GM12878 (cell line): ENCODE results near the gene TGIF2LX.
"Not testable (repeated sequence)": the region's sequence is repeated elsewhere in the genome, so short reads cannot be mapped to it uniquely, and the experiment has no call there.

Experiments
- CHD2 ChIP-seq: IDR thresholded peaks from 2 replicates; pipeline ENCODE4 v1.6.1; 2011; ENCODE audit warnings: low read depth, low read length, improper control_type of control experiment, borderline replicate concordance
- EGR1 ChIP-seq, 2 experiments: IDR thresholded peaks; 1 replicate in 1 of 2; 2 replicates in 1 of 2; pipeline ENCODE4 v1.6.1; 2011 to 2012; ENCODE audit warnings: low read depth in 2 of 2, low read length in 2 of 2, borderline replicate concordance in 1 of 2, mild to moderate bottlenecking in 1 of 2, moderate library complexity in 1 of 2
- EP300 ChIP-seq, 2 experiments: fragments of 150-350 bp in 1 of 2; IDR thresholded peaks; 2 replicates each; pipeline ENCODE4 v1.6.1; 2011 to 2012; ENCODE audit warnings: low read depth in 2 of 2, low read length in 2 of 2, borderline replicate concordance in 1 of 2, improper control_type of control experiment in 1 of 2, inconsistent platforms in 1 of 2; ENCODE audit not compliant: control insufficient read depth in 1 of 2
- NR2C1 ChIP-seq: fragments of 450-650 bp; IDR thresholded peaks from 2 replicates; pipeline ENCODE4 v1.6.1; 2017; ENCODE audit warnings: antibody characterized with exemption, mild to moderate bottlenecking, moderate library complexity
- SMC3 ChIP-seq: IDR thresholded peaks from 2 replicates; pipeline ENCODE4 v1.6.1; 2011; ENCODE audit warnings: low read length, improper control_type of control experiment, borderline replicate concordance
- TAF1 ChIP-seq: IDR thresholded peaks from 2 replicates; pipeline ENCODE4 v1.6.1; 2011; ENCODE audit warnings: mild to moderate bottlenecking, low read depth, low read length, borderline replicate concordance
- TF ChIP-seq, protein P1 (sequence below), 3 experiments: IDR thresholded peaks in 2 of 3; conservative IDR thresholded peaks in 1 of 3; 2 replicates each; pipeline ENCODE4 v1.5.1; 2011; ENCODE audit warnings: low read depth in 3 of 3, low read length in 3 of 3, mild to moderate bottlenecking in 3 of 3, control low read depth in 2 of 3, moderate library complexity in 2 of 3, inconsistent platforms in 1 of 3, mixed read lengths in 1 of 3; ENCODE audit not compliant: control insufficient read depth in 2 of 3, insufficient read depth in 1 of 3; ENCODE audit errors: extremely low read depth in 1 of 3

DNA sequence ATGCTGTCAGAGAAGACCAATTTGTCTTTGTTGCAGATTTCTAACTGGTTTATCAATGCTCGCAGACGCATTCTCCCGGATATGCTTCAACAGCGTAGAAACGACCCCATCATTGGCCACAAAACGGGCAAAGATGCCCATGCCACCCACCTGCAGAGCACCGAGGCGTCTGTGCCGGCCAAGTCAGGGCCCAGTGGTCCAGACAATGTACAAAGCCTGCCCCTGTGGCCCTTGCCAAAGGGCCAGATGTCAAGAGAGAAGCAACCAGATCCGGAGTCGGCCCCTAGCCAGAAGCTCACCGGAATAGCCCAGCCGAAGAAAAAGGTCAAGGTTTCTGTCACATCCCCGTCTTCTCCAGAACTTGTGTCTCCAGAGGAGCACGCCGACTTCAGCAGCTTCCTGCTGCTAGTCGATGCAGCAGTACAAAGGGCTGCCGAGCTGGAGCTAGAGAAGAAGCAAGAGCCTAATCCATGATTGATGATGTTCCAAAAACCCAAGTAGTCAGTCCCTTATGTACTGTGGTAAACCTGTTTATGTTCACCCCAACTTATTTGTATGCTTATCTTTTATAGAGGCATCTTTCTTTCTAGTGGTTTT, 728 bp downstream of the TGIF2LX start:
- not testable (repeated sequence) for TF ChIP-seq EP300 (IDR thresholded peaks at IDR 0.05; ENCODE audit: borderline replicate concordance in 1 of 2, control insufficient read depth in 1 of 2, low read depth in 2 of 2, low read length in 2 of 2); NR2C1; EGR1 (IDR thresholded peaks at IDR 0.05; ENCODE audit: borderline replicate concordance in 1 of 2, low read depth in 2 of 2, low read length in 2 of 2); CHD2; TAF1; SMC3
- TF ChIP-seq, protein P1, sequence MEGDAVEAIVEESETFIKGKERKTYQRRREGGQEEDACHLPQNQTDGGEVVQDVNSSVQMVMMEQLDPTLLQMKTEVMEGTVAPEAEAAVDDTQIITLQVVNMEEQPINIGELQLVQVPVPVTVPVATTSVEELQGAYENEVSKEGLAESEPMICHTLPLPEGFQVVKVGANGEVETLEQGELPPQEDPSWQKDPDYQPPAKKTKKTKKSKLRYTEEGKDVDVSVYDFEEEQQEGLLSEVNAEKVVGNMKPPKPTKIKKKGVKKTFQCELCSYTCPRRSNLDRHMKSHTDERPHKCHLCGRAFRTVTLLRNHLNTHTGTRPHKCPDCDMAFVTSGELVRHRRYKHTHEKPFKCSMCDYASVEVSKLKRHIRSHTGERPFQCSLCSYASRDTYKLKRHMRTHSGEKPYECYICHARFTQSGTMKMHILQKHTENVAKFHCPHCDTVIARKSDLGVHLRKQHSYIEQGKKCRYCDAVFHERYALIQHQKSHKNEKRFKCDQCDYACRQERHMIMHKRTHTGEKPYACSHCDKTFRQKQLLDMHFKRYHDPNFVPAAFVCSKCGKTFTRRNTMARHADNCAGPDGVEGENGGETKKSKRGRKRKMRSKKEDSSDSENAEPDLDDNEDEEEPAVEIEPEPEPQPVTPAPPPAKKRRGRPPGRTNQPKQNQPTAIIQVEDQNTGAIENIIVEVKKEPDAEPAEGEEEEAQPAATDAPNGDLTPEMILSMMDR (IDR thresholded peaks at IDR 0.05 in 2 of 3, conservative IDR thresholded peaks at IDR 0.05 in 1 of 3; ENCODE audit: control insufficient read depth in 2 of 3, extremely low read depth in 1 of 3, insufficient read depth in 1 of 3, low read depth in 3 of 3, low read length in 3 of 3): not testable (repeated sequence)
